ENCODE results near the gene CCDC116. TPM values are rescaled to one million over a fixed set of nuclear protein-coding genes. Genes with fewer than 3 reads are reported as not detected.
"Not testable (repeated sequence)": the region's sequence is repeated elsewhere in the genome, so short reads cannot be mapped to it uniquely, and the experiment has no call there.

The CCDC116 gene
- total RNA-seq, 3 donors from 2014 or later (not counting 1 experiment from before 2014, with no cell fraction given): 0.43 TPM; not detected in 2

- H3K27me3 ChIP-seq (ENCODE audit: control insufficient read depth, insufficient read depth, low read length): no peaks in the 10 kb centered on the region
- H3K4me3 ChIP-seq (ENCODE audit: low read length): no peak overlapping the region
- 94% methylated on average over 6 of the region's 6 CpGs for WGBS (ENCODE audit: insufficient coverage)
- Mint-ChIP-seq H3K36me3 (no peaks in the 10 kb centered on the region), H3K27me3 (ENCODE audit: low read depth in 2 of 2) (no peaks in the 10 kb centered on the region), H3K9me3 (no peaks in the 10 kb centered on the region), H3K27ac (peak overlapping the region; percentile 15 to 38), H3K4me1 (peaks cover 34 to 48% of the 10 kb centered on the region in 2 donors), H3K4me3 (no peak overlapping the region)
- H3K36me3 ChIP-seq (ENCODE audit: control insufficient read depth, insufficient read depth, low read length): peaks cover 3% of the 10 kb centered on the region
- TF ChIP-seq CTCF (IDR thresholded peaks at IDR 0.05): no peak
- no peak overlapping the region for H3K27ac ChIP-seq (ENCODE audit: low read length)
- H3K4me1 ChIP-seq (ENCODE audit: control insufficient read depth, insufficient read depth, low read length): peaks cover 26% of the 10 kb centered on the region
- intact Hi-C loops (cut with micrococcal nuclease): no loop called here
- ATAC-seq (no peak), DNase-seq (no peak)
- H3K9me3 ChIP-seq (ENCODE audit: control insufficient read depth, insufficient read depth, low read length): no peaks in the 10 kb centered on the region
Measured at GRCh38 chr22:21602579-21602978, 30.0 kb upstream of the CCDC116 start.

GRCh38 chr22:21603973-21604372 lies 28.6 kb upstream of the CCDC116 start:
- no peak for ATAC-seq
- Mint-ChIP-seq H3K36me3 (no peaks in the 10 kb centered on the region), H3K27ac (no peak overlapping the region), H3K4me3 (no peak overlapping the region), H3K4me1 (peaks cover 31 to 48% of the 10 kb centered on the region in 2 donors), H3K9me3 (no peaks in the 10 kb centered on the region), H3K27me3 (ENCODE audit: low read depth in 2 of 2) (no peaks in the 10 kb centered on the region)
- TF ChIP-seq CTCF (IDR thresholded peaks at IDR 0.05): no peak
- no peak for DNase-seq
- Histone ChIP-seq H3K27ac (ENCODE audit: low read length) (no peak overlapping the region), H3K4me1 (ENCODE audit: control insufficient read depth, insufficient read depth, low read length) (peaks cover 25% of the 10 kb centered on the region), H3K9me3 (ENCODE audit: control insufficient read depth, insufficient read depth, low read length) (no peaks in the 10 kb centered on the region), H3K4me3 (ENCODE audit: low read length) (no peak overlapping the region), H3K27me3 (ENCODE audit: control insufficient read depth, insufficient read depth, low read length) (no peaks in the 10 kb centered on the region), H3K36me3 (ENCODE audit: control insufficient read depth, insufficient read depth, low read length) (peaks cover 3% of the 10 kb centered on the region)
- intact Hi-C loops (cut with micrococcal nuclease): no loop called here
- 92% methylated on average over 9 of the region's 9 CpGs for WGBS (ENCODE audit: insufficient coverage)

DNA sequence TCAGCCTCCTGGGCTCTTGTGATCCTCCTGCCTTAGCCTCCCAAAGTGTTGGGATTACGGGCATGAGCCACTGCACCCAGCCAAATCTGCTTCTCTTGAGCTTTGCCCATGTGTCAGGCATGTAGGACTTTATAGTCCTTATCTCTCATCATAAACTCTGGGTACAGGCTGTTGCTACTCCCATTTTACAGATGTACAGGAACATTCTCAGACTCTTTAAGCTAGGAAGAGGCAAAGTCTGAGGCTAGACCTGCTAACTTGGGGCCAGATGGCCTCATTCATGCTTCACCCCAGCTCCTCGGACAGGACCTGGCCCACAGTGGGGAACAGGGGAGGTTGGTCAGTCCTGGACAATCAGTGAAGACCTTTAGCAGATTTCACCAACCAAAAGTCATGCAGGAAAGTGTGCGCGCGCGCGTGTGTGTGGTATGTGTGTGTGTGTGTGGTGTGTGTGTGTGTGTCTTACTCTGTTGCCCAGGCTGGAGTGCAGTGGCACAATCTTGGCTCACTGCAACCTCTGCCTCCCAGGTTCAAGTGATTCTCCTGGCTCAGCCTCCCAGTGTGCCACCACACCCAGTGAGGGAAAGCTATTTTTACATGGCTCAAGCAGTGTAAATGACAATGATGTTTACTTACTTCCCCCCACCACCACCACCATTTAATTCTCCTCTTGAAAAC lies 26.5 kb upstream of the CCDC116 start:
- no peaks in the 10 kb centered on the region for H3K9me3 ChIP-seq (ENCODE audit: control insufficient read depth, insufficient read depth, low read length)
- H3K27ac ChIP-seq (ENCODE audit: low read length): no peak overlapping the region
- H3K27ac Mint-ChIP-seq: peak overlapping the region; percentile 56
- no peaks in the 10 kb centered on the region for H3K36me3 ChIP-seq (ENCODE audit: control insufficient read depth, insufficient read depth, low read length)
- H3K27me3 Mint-ChIP-seq (ENCODE audit: low read depth in 2 of 2): no peaks in the 10 kb centered on the region
- no peaks in the 10 kb centered on the region for H3K27me3 ChIP-seq (ENCODE audit: control insufficient read depth, insufficient read depth, low read length)
- peaks cover 31 to 49% of the 10 kb centered on the region in 2 donors for H3K4me1 Mint-ChIP-seq
- H3K9me3 Mint-ChIP-seq: no peaks in the 10 kb centered on the region
- intact Hi-C loops (cut with micrococcal nuclease): no loop called here
- H3K36me3 Mint-ChIP-seq: no peaks in the 10 kb centered on the region
- peaks cover 22% of the 10 kb centered on the region for H3K4me1 ChIP-seq (ENCODE audit: control insufficient read depth, insufficient read depth, low read length)
- WGBS (ENCODE audit: insufficient coverage): 93% methylated on average over 7 of the region's 7 CpGs
- ATAC-seq (no peak), DNase-seq (no peak)
- H3K4me3 ChIP-seq (ENCODE audit: low read length): no peak overlapping the region
- TF ChIP-seq CTCF (IDR thresholded peaks at IDR 0.05): no peak
- no peak overlapping the region for H3K4me3 Mint-ChIP-seq

DNA sequence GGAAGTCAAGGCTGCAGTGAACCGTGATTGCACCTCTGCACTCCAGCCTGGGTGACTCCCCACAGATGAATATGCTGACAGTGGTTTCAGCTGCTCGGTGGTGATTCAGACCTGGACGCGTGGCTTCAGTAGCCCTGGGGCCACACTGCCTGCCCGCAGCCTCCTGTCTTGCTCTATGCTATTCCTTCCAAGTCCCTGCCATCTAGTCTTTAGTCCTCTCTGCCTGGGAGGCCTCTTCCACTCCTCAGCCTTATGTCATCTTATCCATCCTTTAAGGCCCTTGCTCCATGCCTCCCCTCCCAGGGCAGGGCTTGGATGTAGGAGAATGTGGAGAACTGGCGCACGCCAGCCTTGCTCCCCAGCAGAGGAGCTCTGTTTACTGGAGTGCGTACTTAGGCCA lies 25.8 kb upstream of the CCDC116 start:
- Histone ChIP-seq H3K27ac (ENCODE audit: low read length) (no peak overlapping the region), H3K9me3 (ENCODE audit: control insufficient read depth, insufficient read depth, low read length) (no peaks in the 10 kb centered on the region), H3K36me3 (ENCODE audit: control insufficient read depth, insufficient read depth, low read length) (peaks cover 5% of the 10 kb centered on the region), H3K27me3 (ENCODE audit: control insufficient read depth, insufficient read depth, low read length) (no peaks in the 10 kb centered on the region), H3K4me3 (ENCODE audit: low read length) (no peak overlapping the region), H3K4me1 (ENCODE audit: control insufficient read depth, insufficient read depth, low read length) (peaks cover 20% of the 10 kb centered on the region)
- intact Hi-C loops (cut with micrococcal nuclease): no loop called here
- TF ChIP-seq CTCF (IDR thresholded peaks at IDR 0.05): no peak
- Mint-ChIP-seq H3K9me3 (no peaks in the 10 kb centered on the region), H3K36me3 (no peaks in the 10 kb centered on the region), H3K27me3 (ENCODE audit: low read depth in 2 of 2) (no peaks in the 10 kb centered on the region), H3K4me1 (peaks cover 38 to 57% of the 10 kb centered on the region in 2 donors), H3K4me3 (no peak overlapping the region), H3K27ac (peak overlapping the region in 1 of 2 donors; percentile 56)
- DNase-seq (no peak), ATAC-seq (no peak)
- WGBS (ENCODE audit: insufficient coverage): 85% methylated on average over 8 of the region's 8 CpGs

- WGBS (ENCODE audit: insufficient coverage): 97% methylated on average over 10 of the region's 11 CpGs
- H3K9me3 ChIP-seq (ENCODE audit: control insufficient read depth, insufficient read depth, low read length); DNase-seq; H3K4me3 Mint-ChIP-seq; H3K27me3 Mint-ChIP-seq (ENCODE audit: low read depth in 2 of 2); H3K4me3 ChIP-seq (ENCODE audit: low read length); H3K27ac ChIP-seq (ENCODE audit: low read length); H3K36me3 Mint-ChIP-seq; H3K9me3 Mint-ChIP-seq; ATAC-seq; intact Hi-C loops (cut with micrococcal nuclease); H3K27me3 ChIP-seq (ENCODE audit: control insufficient read depth, insufficient read depth, low read length): not testable (repeated sequence)
- peaks cover 13% of the 10 kb centered on the region for H3K4me1 ChIP-seq (ENCODE audit: control insufficient read depth, insufficient read depth, low read length)
- H3K4me1 Mint-ChIP-seq: peaks cover 39 to 56% of the 10 kb centered on the region in 2 donors
- peak overlapping the region; percentile 61 to 78 for H3K27ac Mint-ChIP-seq
- peaks cover 24% of the 10 kb centered on the region for H3K36me3 ChIP-seq (ENCODE audit: control insufficient read depth, insufficient read depth, low read length)
Measured at GRCh38 chr22:21609556-21610157, 22.9 kb upstream of the CCDC116 start.
